Measurements from ENCODE around the gene DCHS1. TPM values are rescaled to one million over a fixed set of nuclear protein-coding genes. Genes with fewer than 3 reads are reported as not detected.

Gene DCHS1
- total RNA-seq, 1 experiment from 2014 or later = 14.2 TPM

- Mint-ChIP-seq H3K27ac (no peak overlapping the region), H3K4me1 (no peaks in the 10 kb centered on the region), H3K27me3 (ENCODE audit: low read depth) (no peaks in the 10 kb centered on the region; the same call in 1 of the 2 replicates), H3K4me3 (no peak overlapping the region), H3K9me3 (no peaks in the 10 kb centered on the region), H3K36me3 (no peaks in the 10 kb centered on the region)
- no peak for DNase-seq (ENCODE audit: low spot score)
- CTCF ChIA-PET = interaction anchor here (1.9 kb wide), 1 partner anchor 144 kb away, joined by 6 read pairs; no protein-coding TSS in a partner anchor
- POLR2A ChIA-PET = no interaction called here
- no peak for ATAC-seq
- TF ChIP-seq NR1H2 (CRISPR knock-in tag; IDR thresholded peaks at IDR 0.05) = no peak
- no peak for TF ChIP-seq FOXJ3 (CRISPR knock-in tag; IDR thresholded peaks at IDR 0.05; ENCODE audit: borderline replicate concordance)
- no peak for TF ChIP-seq RORB (CRISPR knock-in tag; IDR thresholded peaks at IDR 0.05)
- TF ChIP-seq MLX (CRISPR knock-in tag; IDR thresholded peaks at IDR 0.05) = no peak
- TF ChIP-seq ESRRA (CRISPR knock-in tag; IDR thresholded peaks at IDR 0.05; ENCODE audit: borderline replicate concordance) = no peak
- no peak for TF ChIP-seq ZNF416 (CRISPR knock-in tag; IDR thresholded peaks at IDR 0.05)
- no peak for TF ChIP-seq ATF3 (CRISPR knock-in tag; conservative IDR thresholded peaks at IDR 0.05)
- TF ChIP-seq HMGA2 (CRISPR knock-in tag; IDR thresholded peaks at IDR 0.05) = no peak
- TF ChIP-seq ZNF121 (CRISPR knock-in tag; IDR thresholded peaks at IDR 0.05) = no peak
- TF ChIP-seq ZNF281 (CRISPR knock-in tag; IDR thresholded peaks at IDR 0.05) = no peak
- TF ChIP-seq SOX15 (CRISPR knock-in tag; IDR thresholded peaks at IDR 0.05) = no peak
- no peak for TF ChIP-seq ZNF423 (CRISPR knock-in tag; IDR thresholded peaks at IDR 0.05)
Observed at GRCh38 chr11:6674862-6675261, 19.3 kb upstream of the DCHS1 start.

- no peaks in the 10 kb centered on the region; the same call in 1 of the 2 replicates for H3K27me3 Mint-ChIP-seq (ENCODE audit: low read depth)
- ChIA-PET POLR2A (interaction anchor here (0.8 kb wide), 1 partner anchor 9 kb away, joined by 3 read pairs; the partner anchor contains the start of gene MRPL17), CTCF (interaction anchor here (1.9 kb wide), 1 partner anchor 143 kb away, joined by 6 read pairs; no protein-coding TSS in a partner anchor)
- DNase-seq (ENCODE audit: low spot score) (no peak), ATAC-seq (no peak)
- H3K27ac Mint-ChIP-seq = no peak overlapping the region
- no peak overlapping the region for H3K4me3 Mint-ChIP-seq
- no peaks in the 10 kb centered on the region for H3K36me3 Mint-ChIP-seq
- no peak for TF ChIP-seq SP1 (CRISPR knock-in tag; conservative IDR thresholded peaks at IDR 0.05)
- TF ChIP-seq RORB (CRISPR knock-in tag; IDR thresholded peaks at IDR 0.05) = no peak
- no peak for TF ChIP-seq E2F1 (CRISPR knock-in tag; IDR thresholded peaks at IDR 0.05)
- TF ChIP-seq, protein P1, sequence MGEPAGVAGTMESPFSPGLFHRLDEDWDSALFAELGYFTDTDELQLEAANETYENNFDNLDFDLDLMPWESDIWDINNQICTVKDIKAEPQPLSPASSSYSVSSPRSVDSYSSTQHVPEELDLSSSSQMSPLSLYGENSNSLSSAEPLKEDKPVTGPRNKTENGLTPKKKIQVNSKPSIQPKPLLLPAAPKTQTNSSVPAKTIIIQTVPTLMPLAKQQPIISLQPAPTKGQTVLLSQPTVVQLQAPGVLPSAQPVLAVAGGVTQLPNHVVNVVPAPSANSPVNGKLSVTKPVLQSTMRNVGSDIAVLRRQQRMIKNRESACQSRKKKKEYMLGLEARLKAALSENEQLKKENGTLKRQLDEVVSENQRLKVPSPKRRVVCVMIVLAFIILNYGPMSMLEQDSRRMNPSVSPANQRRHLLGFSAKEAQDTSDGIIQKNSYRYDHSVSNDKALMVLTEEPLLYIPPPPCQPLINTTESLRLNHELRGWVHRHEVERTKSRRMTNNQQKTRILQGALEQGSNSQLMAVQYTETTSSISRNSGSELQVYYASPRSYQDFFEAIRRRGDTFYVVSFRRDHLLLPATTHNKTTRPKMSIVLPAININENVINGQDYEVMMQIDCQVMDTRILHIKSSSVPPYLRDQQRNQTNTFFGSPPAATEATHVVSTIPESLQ (CRISPR knock-in tag; IDR thresholded peaks at IDR 0.05) = no peak
- TF ChIP-seq ZNF671 (CRISPR knock-in tag; IDR thresholded peaks at IDR 0.05) = no peak
- TF ChIP-seq KAT7 (CRISPR knock-in tag; IDR thresholded peaks at IDR 0.05; ENCODE audit: borderline replicate concordance) = no peak
- TF ChIP-seq JAZF1 (CRISPR knock-in tag; IDR thresholded peaks at IDR 0.05) = no peak
- TF ChIP-seq E2F5 (CRISPR knock-in tag; IDR thresholded peaks at IDR 0.05) = no peak
- no peak for TF ChIP-seq ZNF423 (CRISPR knock-in tag; IDR thresholded peaks at IDR 0.05)
- TF ChIP-seq NR1H2 (CRISPR knock-in tag; IDR thresholded peaks at IDR 0.05) = no peak
- TF ChIP-seq, protein P2, sequence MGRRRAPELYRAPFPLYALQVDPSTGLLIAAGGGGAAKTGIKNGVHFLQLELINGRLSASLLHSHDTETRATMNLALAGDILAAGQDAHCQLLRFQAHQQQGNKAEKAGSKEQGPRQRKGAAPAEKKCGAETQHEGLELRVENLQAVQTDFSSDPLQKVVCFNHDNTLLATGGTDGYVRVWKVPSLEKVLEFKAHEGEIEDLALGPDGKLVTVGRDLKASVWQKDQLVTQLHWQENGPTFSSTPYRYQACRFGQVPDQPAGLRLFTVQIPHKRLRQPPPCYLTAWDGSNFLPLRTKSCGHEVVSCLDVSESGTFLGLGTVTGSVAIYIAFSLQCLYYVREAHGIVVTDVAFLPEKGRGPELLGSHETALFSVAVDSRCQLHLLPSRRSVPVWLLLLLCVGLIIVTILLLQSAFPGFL (CRISPR knock-in tag; IDR thresholded peaks at IDR 0.05; ENCODE audit: borderline replicate concordance) = no peak
- TF ChIP-seq, protein P3, sequence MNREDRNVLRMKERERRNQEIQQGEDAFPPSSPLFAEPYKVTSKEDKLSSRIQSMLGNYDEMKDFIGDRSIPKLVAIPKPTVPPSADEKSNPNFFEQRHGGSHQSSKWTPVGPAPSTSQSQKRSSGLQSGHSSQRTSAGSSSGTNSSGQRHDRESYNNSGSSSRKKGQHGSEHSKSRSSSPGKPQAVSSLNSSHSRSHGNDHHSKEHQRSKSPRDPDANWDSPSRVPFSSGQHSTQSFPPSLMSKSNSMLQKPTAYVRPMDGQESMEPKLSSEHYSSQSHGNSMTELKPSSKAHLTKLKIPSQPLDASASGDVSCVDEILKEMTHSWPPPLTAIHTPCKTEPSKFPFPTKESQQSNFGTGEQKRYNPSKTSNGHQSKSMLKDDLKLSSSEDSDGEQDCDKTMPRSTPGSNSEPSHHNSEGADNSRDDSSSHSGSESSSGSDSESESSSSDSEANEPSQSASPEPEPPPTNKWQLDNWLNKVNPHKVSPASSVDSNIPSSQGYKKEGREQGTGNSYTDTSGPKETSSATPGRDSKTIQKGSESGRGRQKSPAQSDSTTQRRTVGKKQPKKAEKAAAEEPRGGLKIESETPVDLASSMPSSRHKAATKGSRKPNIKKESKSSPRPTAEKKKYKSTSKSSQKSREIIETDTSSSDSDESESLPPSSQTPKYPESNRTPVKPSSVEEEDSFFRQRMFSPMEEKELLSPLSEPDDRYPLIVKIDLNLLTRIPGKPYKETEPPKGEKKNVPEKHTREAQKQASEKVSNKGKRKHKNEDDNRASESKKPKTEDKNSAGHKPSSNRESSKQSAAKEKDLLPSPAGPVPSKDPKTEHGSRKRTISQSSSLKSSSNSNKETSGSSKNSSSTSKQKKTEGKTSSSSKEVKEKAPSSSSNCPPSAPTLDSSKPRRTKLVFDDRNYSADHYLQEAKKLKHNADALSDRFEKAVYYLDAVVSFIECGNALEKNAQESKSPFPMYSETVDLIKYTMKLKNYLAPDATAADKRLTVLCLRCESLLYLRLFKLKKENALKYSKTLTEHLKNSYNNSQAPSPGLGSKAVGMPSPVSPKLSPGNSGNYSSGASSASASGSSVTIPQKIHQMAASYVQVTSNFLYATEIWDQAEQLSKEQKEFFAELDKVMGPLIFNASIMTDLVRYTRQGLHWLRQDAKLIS (CRISPR knock-in tag; IDR thresholded peaks at IDR 0.05; ENCODE audit: borderline replicate concordance) = no peak
- TF ChIP-seq HMGA2 (CRISPR knock-in tag; IDR thresholded peaks at IDR 0.05) = no peak
- no peaks in the 10 kb centered on the region for H3K9me3 Mint-ChIP-seq
- no peaks in the 10 kb centered on the region for H3K4me1 Mint-ChIP-seq
Observed at GRCh38 chr11:6674219-6674597, 18.6 kb upstream of the DCHS1 start.
